Cardiac septum (tissue), 1 donor: ENCODE measurements around the gene TRPC4. TPM values are rescaled to one million over a fixed set of nuclear protein-coding genes. Genes with fewer than 3 reads are reported as not detected.

Source experiments
- DNase-seq: peaks from one replicate; pipeline ENCODE4 v3.0.0-alpha.2; 2020; ENCODE audit warnings: low spot score
- intact Hi-C: fragments of 100-400 bp; cut with DNase I; formaldehyde crosslinking; loops from one replicate; pipeline ENCODE4 v1.14.0; 2022
- long read RNA-seq: library from polyadenylated mRNA; unstranded; transcript quantifications from one replicate; pipeline ENCODE4 v2.0.0, GENCODE V29; 2021
- total RNA-seq: library from RNA; stranded (reverse); fragmentation: NEBNext Ultra II Directional; extraction: Animal tissue kit (Norgen Biotek cat#: 25700); gene quantifications from one replicate; pipeline ENCODE4 v1.2.1, GENCODE V29; 2021
- donor health status: DM: no; HTN: no; CAD: no.

TRPC4 gene
- total RNA-seq, result 1.1 TPM
- long read RNA-seq, full-length matches to known transcripts, result 1 of 1 reads
- long read RNA-seq, partial matches to known transcripts, result 0 of 1 reads
- long read RNA-seq, other reads (novel, unspliced or antisense), result 0 of 1 reads

DNA sequence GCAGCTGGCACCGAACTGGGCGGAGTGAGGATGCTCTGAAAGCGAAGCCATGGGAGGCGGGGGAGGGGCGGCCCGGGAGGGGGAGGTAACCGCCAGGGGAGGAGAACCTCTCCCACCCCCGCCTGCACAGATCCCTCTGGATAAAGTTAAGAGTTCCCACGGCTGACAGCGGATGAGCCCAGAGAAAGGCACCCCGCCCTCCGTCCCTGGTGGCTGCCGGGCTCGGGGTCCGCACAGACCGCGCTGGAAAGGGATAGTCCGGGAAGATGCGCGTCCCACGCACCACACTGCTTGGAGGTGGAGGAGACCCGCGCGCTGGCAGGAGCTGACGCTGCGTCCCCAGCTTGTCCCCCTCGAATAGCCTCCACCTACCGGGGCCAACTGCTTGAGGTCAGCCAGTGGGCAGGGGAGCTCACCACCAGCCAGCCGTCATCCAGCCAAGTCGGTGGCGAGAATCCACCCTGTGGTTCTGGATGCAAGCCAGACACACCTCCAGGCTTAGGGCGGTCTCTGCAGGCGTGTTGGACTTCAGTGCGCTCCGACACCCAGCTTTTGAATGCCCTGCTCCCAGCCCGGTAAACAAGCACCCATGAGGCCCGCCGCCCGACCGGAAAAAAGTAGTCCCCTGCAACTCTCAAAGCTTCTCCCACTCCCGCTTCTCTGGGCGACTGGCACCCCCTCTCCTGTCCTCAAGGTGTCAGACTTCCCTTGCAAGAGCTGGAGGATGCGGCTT is at the start of gene TRPC4:
Gene TRPC4, minus strand, starts transcription at position 17 of the 733 bp plus-strand sequence. CDS start 86,439 bp downstream, outside the sequence.
- intact Hi-C loops, result no loop called here
- DNase-seq, result no peak

DNA sequence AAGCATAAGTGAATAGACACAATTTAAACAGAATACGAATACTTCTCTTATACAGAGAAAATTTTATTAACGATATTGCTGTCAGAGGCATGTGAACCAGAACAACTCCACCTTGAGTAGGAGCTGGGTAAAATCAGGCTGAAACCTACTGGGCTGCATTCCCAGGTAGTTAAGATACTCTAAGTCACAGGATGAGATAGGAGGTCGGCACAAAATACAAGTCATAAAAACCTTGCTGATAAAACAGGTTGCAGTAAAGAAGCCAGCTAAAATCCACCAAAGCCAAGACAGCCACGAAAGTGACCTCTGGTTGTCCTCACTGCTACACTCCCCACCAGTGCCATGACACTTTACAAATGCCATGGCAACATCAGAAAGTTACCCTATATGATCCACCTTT is 49.2 kb upstream of the TRPC4 start:
- intact Hi-C loops, result no loop called here
- no peak for DNase-seq

DNA sequence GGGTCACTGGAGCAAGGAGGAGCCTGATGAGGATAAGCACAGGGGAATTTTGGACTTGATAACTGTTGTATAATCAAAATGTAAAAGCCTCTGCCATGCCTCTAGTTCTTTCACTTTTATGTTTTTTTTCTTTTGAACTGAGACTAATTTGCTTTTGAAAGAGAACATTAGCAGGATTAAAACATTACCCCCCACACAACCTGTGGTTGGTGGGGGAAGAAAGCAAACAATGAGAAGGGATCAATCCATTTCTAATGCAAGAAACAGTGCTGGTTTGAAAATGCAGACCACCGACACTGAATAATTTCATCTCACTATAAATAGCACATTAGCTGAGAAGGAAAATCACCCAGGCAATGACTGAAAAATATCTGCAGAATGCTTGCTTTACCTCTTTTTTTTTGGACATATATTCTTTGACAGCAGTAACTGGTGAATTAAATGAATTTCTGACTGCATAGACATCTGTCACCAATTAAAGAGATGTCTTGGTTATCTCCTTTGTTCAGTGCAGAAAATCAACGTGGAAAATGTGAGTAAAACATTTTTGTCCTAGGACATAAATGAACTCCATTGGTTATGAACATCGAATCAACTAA is 48.6 kb upstream of the TRPC4 start:
- no peak for DNase-seq
- intact Hi-C loops, result no loop called here

DNA sequence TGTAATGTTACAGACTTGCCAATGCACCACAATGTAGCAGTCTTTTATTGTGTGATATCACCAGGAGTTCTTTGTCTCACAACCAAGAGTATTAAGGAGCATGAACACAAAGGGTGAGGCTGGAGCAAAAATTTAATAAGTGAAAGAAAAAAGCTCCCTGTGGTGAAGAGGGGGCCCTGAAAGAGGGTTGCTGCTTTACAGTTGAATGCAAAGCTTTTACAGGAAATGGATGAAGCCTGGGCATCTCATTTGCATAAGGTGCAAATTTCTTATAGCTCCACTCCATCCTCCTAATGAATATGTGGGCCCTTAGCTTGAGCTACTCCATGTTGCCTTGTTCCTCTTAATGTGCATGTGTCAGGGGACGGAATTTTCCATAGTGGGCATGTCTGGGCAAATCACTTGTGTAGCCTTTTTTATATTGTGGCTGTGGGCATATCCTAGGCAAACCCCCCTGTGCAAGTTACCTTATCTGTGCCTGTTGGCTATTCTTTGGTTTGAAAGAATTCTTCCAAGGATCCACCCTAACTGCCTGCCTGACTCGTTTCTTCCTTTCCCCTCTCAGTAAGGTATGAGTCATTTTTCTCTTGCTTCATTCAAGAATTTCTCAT is 45.3 kb upstream of the TRPC4 start:
- intact Hi-C loops, result no loop called here

DNA sequence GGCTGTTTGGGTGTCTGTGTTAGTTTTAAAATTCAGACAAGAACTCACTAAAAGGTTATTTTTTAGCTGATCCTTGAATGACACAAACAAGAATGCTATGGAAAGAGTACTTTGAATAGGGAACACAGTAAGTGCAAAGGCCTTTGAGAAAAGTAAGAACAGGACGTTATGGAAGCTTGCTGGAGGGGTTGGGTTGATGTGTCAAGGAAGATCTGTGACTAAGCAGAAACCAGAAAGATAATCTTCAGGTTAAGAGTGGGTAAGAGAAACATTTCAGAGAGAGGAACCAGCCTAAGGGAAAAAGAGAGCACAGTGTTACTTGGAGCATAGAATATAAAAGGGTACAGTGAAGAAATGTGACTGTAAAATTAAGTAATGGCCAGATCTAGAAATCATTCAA is 41.2 kb upstream of the TRPC4 start:
- intact Hi-C loops, result no loop called here
- DNase-seq, result no peak

More for the DNA sequence above, 45.3 kb upstream of the TRPC4 start:
- no peak for DNase-seq

DNA sequence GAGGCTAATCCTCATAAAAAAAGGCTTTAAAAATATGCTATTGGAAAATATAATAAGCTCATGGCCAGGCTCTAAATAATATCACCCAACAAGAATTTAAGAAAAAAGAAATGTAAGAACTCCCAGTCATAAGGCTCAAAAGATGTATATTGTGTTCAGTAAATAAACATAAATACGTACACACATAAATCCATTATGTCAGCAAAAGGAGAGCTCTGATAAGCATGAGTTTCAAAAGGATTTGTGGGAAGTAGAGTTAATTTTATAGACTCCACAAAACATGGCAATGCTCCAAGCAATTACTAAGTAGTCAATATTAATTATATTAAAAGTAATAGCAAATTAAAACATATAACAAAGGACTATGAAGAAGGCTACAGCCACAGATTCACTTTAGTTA is 37.3 kb upstream of the TRPC4 start:
- no peak for DNase-seq
- intact Hi-C loops, result no loop called here

DNA sequence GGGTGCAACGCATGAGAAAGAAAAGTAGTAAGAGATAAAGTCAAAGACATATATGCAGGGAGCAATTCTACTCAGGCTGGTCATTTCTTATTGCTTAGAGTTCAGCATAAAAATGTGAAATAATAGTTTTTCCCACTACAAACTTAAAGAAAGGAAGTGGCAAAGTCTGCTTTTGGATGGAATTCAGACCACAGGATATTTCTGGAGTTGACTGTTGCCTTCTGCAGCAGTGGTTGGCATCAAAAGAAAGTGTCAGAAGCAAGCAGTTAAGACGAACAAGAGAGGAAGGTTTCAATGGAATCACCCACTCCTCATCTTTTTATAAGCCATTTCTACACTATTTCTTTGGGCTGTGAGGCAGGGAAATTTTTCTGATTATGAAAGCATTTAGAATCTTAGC is 36.2 kb upstream of the TRPC4 start:
- intact Hi-C loops, result no loop called here
- no peak for DNase-seq

DNA sequence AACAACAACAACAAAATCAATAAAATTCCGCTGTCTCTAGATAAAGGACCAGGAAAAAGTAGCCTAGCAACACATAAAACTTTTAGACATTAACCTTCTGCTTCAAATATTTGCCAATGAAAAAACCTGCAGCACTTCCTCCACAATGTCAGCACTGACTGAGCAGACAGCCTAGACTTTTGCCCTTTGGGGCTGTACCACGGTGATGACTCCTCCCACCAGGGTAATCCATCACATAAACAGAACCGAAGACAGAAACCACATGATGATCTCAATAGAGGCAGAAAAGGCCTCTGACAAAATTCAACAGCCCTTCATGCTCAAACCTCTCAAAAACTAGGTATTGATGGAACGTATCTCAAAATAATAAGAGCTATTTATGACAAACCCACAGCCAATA is 30.2 kb upstream of the TRPC4 start:
- DNase-seq, result no peak
- intact Hi-C loops, result no loop called here

DNA sequence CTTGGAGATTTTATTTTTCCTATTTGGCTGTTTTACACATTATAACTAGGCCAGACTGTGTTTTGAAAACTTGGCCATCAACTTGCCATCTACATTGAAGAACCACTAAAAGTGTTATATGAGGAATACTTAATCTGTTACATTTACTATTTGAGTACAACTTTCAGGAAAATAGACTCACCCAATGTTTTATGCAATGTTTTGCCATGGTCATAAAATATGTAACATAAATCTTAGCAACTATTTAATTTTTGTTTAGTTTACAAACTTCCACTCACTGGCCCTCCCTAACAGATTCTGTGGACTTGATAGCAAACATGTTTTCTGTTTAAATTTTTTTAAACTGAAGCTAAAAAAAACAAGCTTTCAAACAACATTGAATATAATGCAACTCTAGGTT is 23.7 kb upstream of the TRPC4 start:
- no peak for DNase-seq
- intact Hi-C loops, result no loop called here

DNA sequence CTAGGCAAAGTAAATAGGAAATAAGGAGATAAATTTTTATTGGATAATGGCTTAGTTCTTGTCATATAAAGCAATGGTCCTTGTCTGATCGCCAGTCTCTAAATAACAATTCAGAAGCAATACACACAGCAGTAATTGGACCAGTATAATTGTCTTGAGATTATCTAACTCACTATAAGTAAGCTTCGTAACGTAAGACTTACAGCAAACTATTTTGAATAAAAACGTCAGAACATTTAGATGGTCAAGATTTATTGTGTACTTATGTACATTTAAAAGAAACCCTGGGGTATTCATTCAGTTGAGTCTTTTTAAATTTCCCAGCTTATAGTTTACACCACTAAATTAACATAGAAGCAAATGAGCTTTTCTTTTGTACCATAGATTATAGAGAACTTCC is 20.2 kb upstream of the TRPC4 start:
- no peak for DNase-seq
- intact Hi-C loops, result no loop called here

DNA sequence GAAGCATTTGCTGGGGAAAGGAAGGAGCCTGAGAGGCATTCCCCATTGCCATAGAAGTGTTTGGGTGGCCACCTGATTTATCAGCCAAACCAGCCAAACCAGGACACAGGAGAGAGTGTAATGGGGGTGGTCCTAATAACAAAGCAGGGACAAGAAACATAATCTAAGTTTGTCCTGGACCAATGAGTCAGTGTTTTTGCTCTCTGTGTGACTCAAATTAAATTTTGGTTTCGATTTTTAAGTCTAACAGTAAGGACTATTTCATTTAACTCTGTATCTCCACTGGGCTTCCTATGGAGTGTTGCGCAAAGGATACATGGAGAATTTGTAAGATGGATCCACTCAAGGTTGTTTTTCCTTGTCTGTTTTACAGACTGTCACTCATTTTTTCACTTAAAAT is 19.5 kb upstream of the TRPC4 start:
- intact Hi-C loops, result no loop called here
- no peak for DNase-seq

DNA sequence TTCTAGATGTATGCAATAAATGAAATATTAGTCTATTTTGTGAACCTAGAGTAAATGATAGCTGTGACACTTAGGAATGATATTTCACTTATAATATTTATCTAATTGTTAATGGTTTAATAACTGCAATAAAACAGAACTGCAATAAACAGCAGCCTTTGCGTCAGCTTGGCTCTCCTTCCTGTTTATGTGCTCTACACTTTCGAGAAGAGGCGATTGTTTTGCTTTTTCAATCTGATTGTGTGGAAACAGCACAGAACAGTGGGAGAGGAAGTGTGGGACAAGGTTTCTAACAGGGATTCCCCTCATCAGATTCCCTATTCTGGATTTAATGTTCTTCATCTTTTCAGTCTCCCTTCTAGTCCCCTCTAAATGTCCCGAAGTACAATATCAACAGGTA is 17.3 kb upstream of the TRPC4 start:
- intact Hi-C loops, result no loop called here

DNA sequence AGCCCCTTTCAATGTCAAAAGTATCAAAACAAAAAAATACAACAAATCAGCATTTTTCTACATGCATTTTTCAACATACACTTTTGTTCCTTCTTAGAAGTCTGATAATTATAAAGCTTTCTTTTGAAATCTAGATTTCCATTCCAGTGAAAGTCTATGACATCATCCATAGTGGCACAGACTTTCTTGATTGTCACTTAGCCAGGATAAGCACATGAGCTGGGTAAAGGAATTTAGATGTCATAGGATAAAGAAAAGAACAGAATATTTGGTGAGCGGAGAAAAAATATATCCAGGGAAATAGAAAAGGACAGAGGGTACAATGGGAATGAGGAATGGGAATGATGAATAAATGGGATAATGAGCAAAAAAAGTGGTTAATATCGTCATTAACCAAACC is 15.1 kb upstream of the TRPC4 start:
- DNase-seq, result no peak
- intact Hi-C loops, result no loop called here

More for the DNA sequence above, 17.3 kb upstream of the TRPC4 start:
- DNase-seq, result no peak

DNA sequence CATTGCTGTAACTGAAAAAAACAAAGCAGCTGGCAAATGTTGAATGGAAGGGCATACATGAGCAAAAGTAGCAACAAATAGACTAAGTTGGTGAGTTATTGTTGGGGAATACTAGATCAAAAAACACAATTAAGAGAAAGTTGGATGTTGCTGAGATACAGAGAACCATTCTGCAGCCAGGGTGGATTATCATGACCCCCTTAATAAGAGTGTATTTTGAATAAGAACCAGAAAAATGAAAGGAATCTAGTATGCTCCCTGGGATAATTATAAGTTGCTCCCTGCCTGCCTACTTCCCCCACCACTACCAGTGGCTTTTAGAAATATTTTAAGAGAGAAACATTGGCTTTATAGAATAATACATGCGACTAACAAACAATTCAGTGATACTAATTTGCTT is 14.5 kb upstream of the TRPC4 start:
- intact Hi-C loops, result no loop called here
- DNase-seq, result no peak

DNA sequence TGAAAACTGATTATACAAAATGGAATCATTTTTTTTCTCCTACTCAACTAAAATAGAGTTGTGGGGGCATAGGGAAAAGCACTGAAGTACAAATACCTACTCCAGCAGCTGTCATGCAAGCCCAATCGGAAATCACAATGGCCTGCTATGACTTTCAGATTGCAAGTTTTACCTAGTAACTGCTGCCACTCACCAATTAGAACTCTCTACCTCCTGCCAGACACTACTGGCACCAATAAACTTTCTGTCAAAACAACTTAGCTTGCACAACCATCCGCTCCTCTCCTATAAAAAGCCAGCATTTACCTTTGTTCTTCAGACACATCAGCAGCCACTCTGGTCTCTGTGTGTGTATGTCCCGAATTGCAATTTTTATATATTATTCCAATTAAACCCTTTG is 9.3 kb upstream of the TRPC4 start:
- DNase-seq, result no peak
- intact Hi-C loops, result no loop called here

DNA sequence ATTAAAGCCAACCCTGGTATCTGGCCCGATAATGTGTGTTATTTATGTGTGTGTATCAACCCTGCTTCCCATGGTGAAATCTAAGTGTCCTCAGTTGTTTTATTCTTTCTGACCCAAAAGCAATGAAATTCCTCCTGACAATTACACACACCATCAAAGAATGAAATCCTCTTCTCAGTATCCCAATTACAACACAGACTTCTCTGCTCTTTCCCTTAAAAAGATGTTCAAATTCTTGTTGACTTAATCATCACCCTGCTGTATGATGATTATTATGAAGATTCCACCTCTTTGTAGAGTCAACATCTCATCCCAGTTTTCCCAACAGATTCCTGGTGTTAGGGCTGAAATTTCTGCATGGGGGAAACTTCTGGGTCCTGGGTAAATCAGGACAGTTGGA is 8.9 kb upstream of the TRPC4 start:
- no peak for DNase-seq
- intact Hi-C loops, result no loop called here

DNA sequence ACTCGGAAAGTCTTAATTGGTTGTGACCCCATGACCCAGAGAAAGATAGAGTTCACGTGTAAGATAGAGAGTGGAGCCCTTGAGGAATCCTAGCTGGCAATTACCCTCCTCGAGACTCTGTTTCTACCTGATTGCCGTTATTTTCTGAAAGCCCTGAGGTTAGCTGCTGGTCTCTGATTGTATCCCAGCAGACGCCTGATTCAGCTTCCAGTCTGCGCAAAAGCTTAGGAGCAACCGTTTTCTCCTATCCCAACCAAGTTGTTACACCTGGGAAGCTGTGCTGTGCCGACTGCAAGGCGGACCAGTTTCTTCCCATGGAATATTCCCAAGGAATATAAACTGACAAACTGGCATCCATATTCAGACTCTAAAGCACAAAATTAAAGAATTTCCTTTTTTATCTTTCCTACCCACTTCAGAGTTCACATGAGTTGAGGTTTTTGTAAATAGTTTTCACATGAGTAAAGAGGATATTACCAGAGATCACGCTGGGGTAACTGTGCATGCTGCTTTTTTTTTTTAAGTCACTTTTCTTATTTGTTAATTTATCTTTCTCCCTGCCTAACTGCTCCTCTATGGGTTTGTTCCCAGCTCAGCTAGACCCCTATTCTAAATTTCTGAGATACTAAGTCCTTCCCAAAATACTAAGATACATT is 1.5 kb upstream of the TRPC4 start:
- intact Hi-C loops, result no loop called here
- DNase-seq, result no peak

DNA sequence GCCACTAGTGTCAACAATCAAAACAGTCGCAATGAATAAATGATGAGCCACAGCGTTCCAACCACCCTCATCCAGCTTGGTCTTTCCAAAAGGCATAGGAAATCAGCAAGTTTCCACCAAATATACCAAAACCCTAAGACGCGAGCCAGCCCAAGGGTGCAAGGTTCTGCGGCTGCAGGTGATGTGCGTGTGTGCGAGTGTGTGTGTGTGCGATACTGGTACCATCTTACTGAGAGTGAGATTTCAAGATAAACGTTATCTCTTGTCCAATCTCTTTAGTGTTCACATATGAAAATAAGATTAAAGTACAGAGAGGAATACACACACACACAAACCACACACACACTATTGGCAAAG is 895 bp upstream of the TRPC4 start:
- intact Hi-C loops, result no loop called here
- DNase-seq, result no peak

DNA sequence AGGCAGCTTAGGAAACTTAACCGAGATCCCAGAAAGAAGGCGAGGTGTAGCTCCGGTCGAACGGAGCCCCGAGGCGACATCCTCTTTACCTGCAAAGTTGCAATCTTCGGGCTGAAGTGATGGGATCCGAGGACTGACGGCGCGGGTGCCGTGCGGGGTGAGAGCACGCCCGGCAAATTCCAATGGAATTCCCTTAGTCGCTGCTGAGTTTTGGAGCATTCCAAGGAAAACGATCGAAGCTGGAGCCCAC is 141 bp downstream of the TRPC4 start:
- intact Hi-C loops, result no loop called here
- DNase-seq, result no peak

DNA sequence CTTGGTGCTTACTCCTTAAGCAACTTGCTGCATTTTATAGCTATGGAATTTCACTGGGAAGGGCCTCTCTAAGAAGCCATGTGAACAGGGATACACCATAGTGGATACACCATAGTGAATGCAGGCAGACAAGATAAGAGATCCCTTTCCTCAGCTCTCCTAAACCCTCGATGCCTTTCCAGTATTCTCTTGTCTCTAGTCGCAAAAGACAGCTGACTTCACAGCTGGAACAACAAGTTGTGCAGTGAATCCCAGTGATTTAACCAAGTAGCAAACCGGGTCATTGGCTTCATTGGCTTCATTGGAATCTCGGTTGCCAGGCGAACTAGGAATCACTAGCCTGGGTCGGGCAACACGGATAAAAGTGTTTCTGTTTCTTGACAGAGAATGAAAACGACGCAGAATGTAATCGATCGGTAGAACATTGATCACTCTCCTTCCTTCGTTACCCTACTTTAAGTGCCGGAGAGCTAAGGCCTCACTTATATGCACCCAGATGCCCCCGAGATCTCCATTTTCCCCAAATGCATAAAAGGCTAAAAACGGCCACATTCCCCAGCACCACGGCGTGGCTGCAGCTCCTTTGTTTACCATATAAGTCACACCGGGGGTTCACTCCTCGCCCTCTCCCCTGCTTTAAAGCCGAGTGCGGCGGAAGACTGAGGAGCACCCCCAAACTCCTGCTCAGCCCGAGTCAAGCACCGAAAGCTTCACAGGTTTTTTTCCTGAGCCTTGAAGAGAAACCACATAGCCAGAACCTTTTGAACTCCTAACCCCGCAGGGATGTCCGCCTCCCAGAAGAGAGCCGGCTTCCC is 674 bp downstream of the TRPC4 start:
- no peak for DNase-seq
- intact Hi-C loops, result no loop called here
